GM12878 (cell line): Measurements from ENCODE around the gene BICRA. TPM values are rescaled to one million over a fixed set of nuclear protein-coding genes. Genes with fewer than 3 reads are reported as not detected.

Source experiments
- ATAC-seq: fragments of 200-7000 bp; cut with Tn5 transposase; 3 replicates; pipeline ENCODE4 v1.9.1; 2020; ENCODE audit warnings: mild to moderate bottlenecking, moderate library complexity
- BruUV-seq: library from RNA; stranded (reverse); fragments of 400-500 nt; replicated peaks from 2 replicates; lab custom pipeline; 2021; lab: Mats Ljungman, UMichigan
- CTCF ChIA-PET: fragments of 300-600 bp; sonication (Branson Sonifier 250); formaldehyde crosslinking; extraction: SDS; loops from one replicate; lab custom pipeline; 2021; ENCODE audit warnings: inconsistent platforms; lab: Yijun Ruan, JAX
- POLR2A ChIA-PET: fragments of 350-600 bp; formaldehyde crosslinking; extraction: SDS; loops from one replicate; lab custom pipeline; 2021; ENCODE audit warnings: inconsistent platforms; lab: Charles Lee
- RAD21 ChIA-PET: fragments of 300-600 bp; sonication (Branson Sonifier 250); formaldehyde crosslinking; loops from one replicate; lab custom pipeline; 2023; ENCODE audit warnings: antibody characterized with exemption; ENCODE audit not compliant: unreplicated experiment; lab: Charles Lee
- SMC1A ChIA-PET: fragments of 300-600 bp; sonication (Branson Sonifier 250); formaldehyde crosslinking; loops from one replicate; lab custom pipeline; 2023; ENCODE audit not compliant: unreplicated experiment, uncharacterized antibody; lab: Charles Lee
- DNase-seq: peaks from one replicate; pipeline ENCODE4 v3.0.0-alpha.2; 2011; ENCODE audit warnings: low read depth, low spot score
- FAIRE-seq: peaks from 3 replicates; lab custom pipeline; 2011; peaks lifted over from hg19 to GRCh38; lab: Jason Lieb, UNC
- H2AFZ ChIP-seq: 2 replicates; pipeline ENCODE4 v1.6.0; 2011; ENCODE audit warnings: low read depth, low read length, control low read depth; ENCODE audit not compliant: control insufficient read depth
- H3K27ac ChIP-seq: 2 replicates; pipeline ENCODE4 v1.5.1; 2011; ENCODE audit warnings: control low read depth; ENCODE audit not compliant: control insufficient read depth, insufficient read depth
- H3K27me3 ChIP-seq, 2 experiments: replicated peaks in 1 of 2; 2 replicates each; pipeline versions ENCODE4 v1.6.0 to v1.6.1; 2011; ENCODE audit warnings: low read length in 1 of 2; ENCODE audit not compliant: control insufficient read depth in 2 of 2, insufficient read depth in 2 of 2
- H3K36me3 ChIP-seq, 2 experiments: 2 replicates each; pipeline ENCODE4 v1.5.1; 2011; ENCODE audit warnings: low read length in 1 of 2; ENCODE audit not compliant: control insufficient read depth in 2 of 2, insufficient read depth in 2 of 2
- H3K4me1 ChIP-seq: 2 replicates; pipeline ENCODE4 v1.6.1; 2011; ENCODE audit warnings: mild to moderate bottlenecking, low read length, moderate library complexity, mixed read lengths; ENCODE audit not compliant: control insufficient read depth, insufficient read depth
- H3K4me2 ChIP-seq: 2 replicates; pipeline ENCODE4 v1.6.0; 2011; ENCODE audit warnings: control low read depth; ENCODE audit not compliant: control insufficient read depth, insufficient read depth
- H3K4me3 ChIP-seq: fragments of 200-600 bp; sonication (generic); 2 replicates; pipeline ENCODE4 v1.5.1; 2016
- H3K79me2 ChIP-seq: 2 replicates; pipeline ENCODE4 v1.6.0; 2011; ENCODE audit warnings: low read length; ENCODE audit not compliant: control insufficient read depth, insufficient read depth
- H3K9ac ChIP-seq: 2 replicates; pipeline ENCODE4 v1.8.0; 2011; ENCODE audit warnings: low read length, control low read depth, mixed read lengths; ENCODE audit not compliant: control insufficient read depth, insufficient read depth
- H3K9me3 ChIP-seq: replicated peaks from 3 replicates; pipeline ENCODE4 v1.5.1; 2011; ENCODE audit warnings: mild to moderate bottlenecking, low read length; ENCODE audit not compliant: control insufficient read depth, insufficient read depth
- H4K20me1 ChIP-seq: 2 replicates; pipeline ENCODE4 v1.6.0; 2011; ENCODE audit not compliant: control insufficient read depth, insufficient read depth
- CBX3 ChIP-seq: fragments of 200-600 bp; sonication (generic); IDR thresholded peaks from 2 replicates; pipeline ENCODE4 v1.6.1; 2016; ENCODE audit warnings: low read depth, borderline replicate concordance
- E2F8 ChIP-seq: fragments of 450-650 bp; IDR thresholded peaks from 2 replicates; pipeline ENCODE4 v1.6.1; 2018; ENCODE audit warnings: mild to moderate bottlenecking, low read depth, moderate library complexity; ENCODE audit not compliant: partially characterized antibody
- GATAD2B ChIP-seq: fragments of 450-650 bp; conservative IDR thresholded peaks from 2 replicates; pipeline ENCODE4 v1.6.1; 2017; ENCODE audit warnings: low read depth, mild to moderate bottlenecking, moderate library complexity
- HDAC2 ChIP-seq: fragments of 200-600 bp; sonication (generic); IDR thresholded peaks from 2 replicates; pipeline ENCODE4 v1.6.1; 2017
- HSF1 ChIP-seq: fragments of 150-350 bp; IDR thresholded peaks from 2 replicates; pipeline ENCODE4 v1.6.1; 2014; ENCODE audit warnings: mild to moderate bottlenecking, low read depth, low read length
- KDM1A ChIP-seq: fragments of 200-600 bp; sonication (generic); IDR thresholded peaks from 2 replicates; pipeline ENCODE4 v1.6.1; 2016; ENCODE audit warnings: borderline replicate concordance
- PML ChIP-seq: IDR thresholded peaks from 2 replicates; pipeline ENCODE4 v1.6.1; 2012; ENCODE audit warnings: low read length, inconsistent platforms
- POLR2AphosphoS2 ChIP-seq: IDR thresholded peaks from 2 replicates; pipeline ENCODE4 v1.6.1; 2011; ENCODE audit warnings: low read depth, mild to moderate bottlenecking, low read length, improper control_type of control experiment, moderate library complexity
- RELB ChIP-seq: fragments of 450-650 bp; IDR thresholded peaks from 2 replicates; pipeline ENCODE4 v1.6.1; 2017; ENCODE audit warnings: low read depth, mild to moderate bottlenecking, moderate library complexity
- RUNX3 ChIP-seq: IDR thresholded peaks from 2 replicates; pipeline ENCODE4 v1.6.1; 2012; ENCODE audit warnings: low read length, inconsistent platforms
- SIX5 ChIP-seq: IDR thresholded peaks from 2 replicates; pipeline ENCODE4 v1.6.1; 2011; ENCODE audit warnings: mild to moderate bottlenecking, low read depth, low read length, moderate library complexity; ENCODE audit not compliant: severe bottlenecking
- TAF1 ChIP-seq: IDR thresholded peaks from 2 replicates; pipeline ENCODE4 v1.6.1; 2011; ENCODE audit warnings: mild to moderate bottlenecking, low read depth, low read length, borderline replicate concordance
- YBX1 ChIP-seq: fragments of 450-650 bp; IDR thresholded peaks from 2 replicates; pipeline ENCODE4 v1.6.1; 2016; ENCODE audit warnings: antibody characterized with exemption
- ZBTB33 ChIP-seq: fragments of 450-650 bp; IDR thresholded peaks from 2 replicates; pipeline ENCODE4 v1.6.1; 2017; ENCODE audit warnings: mild to moderate bottlenecking
- ZNF24 ChIP-seq: fragments of 450-650 bp; IDR thresholded peaks from 2 replicates; pipeline ENCODE4 v1.6.1; 2017; ENCODE audit warnings: antibody characterized with exemption, mild to moderate bottlenecking
- ZNF274 ChIP-seq: IDR thresholded peaks from one replicate; pipeline ENCODE4 v1.8.0; 2011; ENCODE audit not compliant: insufficient read length, insufficient read depth
- WGBS: methylation state at CpG from one replicate; pipeline ENCODE4 v1.1.6; 2016; ENCODE audit warnings: low lambda C conversion rate; ENCODE audit not compliant: insufficient replicate concordance, insufficient coverage; ENCODE audit errors: missing lambda C conversion rate; 5-methylcytosine and 5-hydroxymethylcytosine counted together
- in situ Hi-C: fragments of 300-500 bp; cut with MboI; formaldehyde crosslinking; loops from 9 replicates; pipeline ENCODE4 v1.14.3; 2018; ENCODE audit warnings: mixed read lengths
- intact Hi-C: fragments of 100-400 bp; cut with micrococcal nuclease; formaldehyde crosslinking; loops from one replicate; pipeline ENCODE4 v1.14.2; 2022; ENCODE audit not compliant: unreplicated experiment
- polyA plus RNA-seq, 11 experiments: library from polyadenylated mRNA; depleted of rRNA in 4 of 11; unstranded in 6 of 11; stranded (reverse) in 5 of 11; fragments of >200 nt; fragmentation: Nextera tagmentation in 4 of 11; fragmentation: Illumina TruSeq in 1 of 11; extraction: Ambion mirVana in 4 of 11; extraction: Trizol in 1 of 11; gene quantifications; 1 replicate in 1 of 11; 2 replicates in 10 of 11; pipeline versions ENCODE4 v1.2.1 to v1.2.3, GENCODE V29; 2011 to 2016; ENCODE audit warnings: inconsistent platforms in 2 of 11, missing spikeins in 2 of 11, low read depth in 1 of 11
- total RNA-seq, 4 experiments: library from RNA; depleted of rRNA in 3 of 4; stranded (reverse); fragments of >200 nt in 3 of 4; fragmentation: Illumina TruSeq in 1 of 4; extraction: Trizol in 1 of 4; gene quantifications; 2 replicates each; pipeline versions ENCODE4 v1.2.1 to v1.2.3, GENCODE V29; 2013 to 2021

BICRA gene
- total and polyA plus RNA-seq, 10 of the 15 experiments (the other 5 are each of a cell fraction or from before 2014, with no cell fraction given): 0.11 to 15.3 (median 1.3) TPM

- intact Hi-C loops (no loop called here), in situ Hi-C loops (no loop called here)
- no peaks in the 10 kb centered on the region for H3K9me3 ChIP-seq
- no peaks in the 10 kb centered on the region for H3K27me3 ChIP-seq
- no peak overlapping the region for H2AFZ ChIP-seq
- POLR2A ChIA-PET: no interaction called here
- no peak overlapping the region for H3K4me2 ChIP-seq
- ATAC-seq (no peak), DNase-seq (no peak), FAIRE-seq (no peak)
- H3K4me1 ChIP-seq: no peaks in the 10 kb centered on the region
- WGBS: 91% methylated on average over 9 of the region's 9 CpGs
- H3K4me3 ChIP-seq: no peak overlapping the region
- no TSS peak for BruUV-seq
- H3K79me2 ChIP-seq: peaks cover 4% of the 10 kb centered on the region
- 0 out of 2 replicates have a peak, but pooled peaks cover 3% of the 10 kb centered on the region for H4K20me1 ChIP-seq
- H3K27ac ChIP-seq: no peak overlapping the region
- H3K36me3 ChIP-seq: peaks cover 3 to 4% of the 10 kb centered on the region in 2 experiments; a peak in 3 of 4 replicates
- CTCF ChIA-PET: no interaction called here
- SMC1A ChIA-PET: interaction anchor here (0.9 kb wide), 1 partner anchor 25 kb away, joined by 3 read pairs; no protein-coding TSS in a partner anchor
- TF ChIP-seq HDAC2: no peak
- TF ChIP-seq CBX3: no peak
- no peak for TF ChIP-seq PML
- TF ChIP-seq E2F8: no peak
- no peak for TF ChIP-seq RUNX3
- TF ChIP-seq TAF1: no peak
- TF ChIP-seq ZBTB33: no peak
- no peak for TF ChIP-seq ZNF274
- no peak for TF ChIP-seq KDM1A
- TF ChIP-seq YBX1: no peak
- TF ChIP-seq HSF1: no peak
- TF ChIP-seq RELB: no peak
- no peak for TF ChIP-seq ZNF24
- no peak for TF ChIP-seq POLR2AphosphoS2
- TF ChIP-seq SIX5: no peak
- TF ChIP-seq GATAD2B: no peak
- no peak overlapping the region for H3K9ac ChIP-seq
- RAD21 ChIA-PET: no interaction called here
These were observed 42.8 kb downstream of the BICRA start for GRCh38 chr19:47651691-47652090.
